ENCODE results near the gene LOXHD1.

- TF ChIP-seq CTCF (conservative IDR thresholded peaks at IDR 0.05; ENCODE audit: low read depth, low read length) = no peak
- no peak for TF ChIP-seq EZH2 (IDR thresholded peaks at IDR 0.05; ENCODE audit: borderline replicate concordance, low read depth, low read length, poor library complexity, severe bottlenecking)
Observed at GRCh38 chr18:46480226-46480625, 176.8 kb downstream of the LOXHD1 start.
